ENCODE measurements around the gene LIFR.

DNA sequence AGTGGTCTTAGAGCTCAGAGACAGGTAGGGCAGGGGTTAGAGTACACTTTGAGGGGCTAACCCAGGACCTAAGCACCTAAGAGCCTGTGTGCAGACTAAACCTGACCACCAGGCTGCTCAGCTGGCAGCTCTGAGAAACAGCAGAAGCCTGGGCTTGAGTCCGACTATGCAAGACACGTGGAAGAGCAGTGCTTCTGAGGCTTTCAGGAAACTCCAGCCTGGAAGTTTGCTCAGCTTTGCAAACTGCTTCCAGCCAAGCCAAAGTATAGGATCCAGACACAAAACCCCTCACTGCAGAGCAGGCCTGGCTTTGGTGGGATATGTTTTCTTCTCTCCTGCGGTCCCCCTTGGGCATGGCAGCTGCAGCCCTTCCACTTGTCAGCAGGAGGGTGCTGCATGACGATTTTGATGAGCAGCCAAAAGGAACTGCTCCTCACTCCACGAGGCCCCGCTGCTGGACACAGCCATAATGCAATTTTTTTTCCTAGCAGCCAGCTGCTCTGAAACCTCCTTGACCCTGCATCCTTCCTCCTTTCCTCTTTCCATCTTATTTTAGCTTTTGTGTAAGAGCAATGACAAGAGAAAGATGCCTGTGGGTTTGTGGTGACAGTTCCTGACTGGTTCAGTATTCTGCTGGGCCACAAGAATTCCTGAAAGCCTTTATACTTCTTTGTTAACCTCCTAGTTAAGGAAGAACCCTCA, 123.1 kb downstream of the LIFR start:
- TF ChIP-seq, protein P1, sequence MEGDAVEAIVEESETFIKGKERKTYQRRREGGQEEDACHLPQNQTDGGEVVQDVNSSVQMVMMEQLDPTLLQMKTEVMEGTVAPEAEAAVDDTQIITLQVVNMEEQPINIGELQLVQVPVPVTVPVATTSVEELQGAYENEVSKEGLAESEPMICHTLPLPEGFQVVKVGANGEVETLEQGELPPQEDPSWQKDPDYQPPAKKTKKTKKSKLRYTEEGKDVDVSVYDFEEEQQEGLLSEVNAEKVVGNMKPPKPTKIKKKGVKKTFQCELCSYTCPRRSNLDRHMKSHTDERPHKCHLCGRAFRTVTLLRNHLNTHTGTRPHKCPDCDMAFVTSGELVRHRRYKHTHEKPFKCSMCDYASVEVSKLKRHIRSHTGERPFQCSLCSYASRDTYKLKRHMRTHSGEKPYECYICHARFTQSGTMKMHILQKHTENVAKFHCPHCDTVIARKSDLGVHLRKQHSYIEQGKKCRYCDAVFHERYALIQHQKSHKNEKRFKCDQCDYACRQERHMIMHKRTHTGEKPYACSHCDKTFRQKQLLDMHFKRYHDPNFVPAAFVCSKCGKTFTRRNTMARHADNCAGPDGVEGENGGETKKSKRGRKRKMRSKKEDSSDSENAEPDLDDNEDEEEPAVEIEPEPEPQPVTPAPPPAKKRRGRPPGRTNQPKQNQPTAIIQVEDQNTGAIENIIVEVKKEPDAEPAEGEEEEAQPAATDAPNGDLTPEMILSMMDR (IDR thresholded peaks at IDR 0.05), result peak in 1 of 12 donors; percentile 7
- TF ChIP-seq POLR2A (IDR thresholded peaks at IDR 0.05), result no peak

Measured in heart left ventricle (tissue), 13 donors.